ENCODE results near the gene TBCD. TPM values are rescaled to one million over a fixed set of nuclear protein-coding genes. Genes with fewer than 3 reads are reported as not detected.
A peak's percentile ranks its signal among the peaks of the same experiment; 100 is the strongest.
"Not testable (repeated sequence)": the region's sequence is repeated elsewhere in the genome, so short reads cannot be mapped to it uniquely, and the experiment has no call there.

Gene TBCD
- total RNA-seq, 1 donor from 2014 or later: 59.8 TPM

GRCh38 chr17:82765371-82765770 is 13.5 kb downstream of the TBCD start:
- no peaks in the 10 kb centered on the region for H3K9me3 Mint-ChIP-seq (ENCODE audit: low read depth)
- no peaks in the 10 kb centered on the region for H3K4me1 Mint-ChIP-seq (ENCODE audit: low read depth)
- peaks cover 28% of the 10 kb centered on the region for H3K36me3 Mint-ChIP-seq (ENCODE audit: low read depth)
- DNase-seq (ENCODE audit: low spot score): peak; percentile 40
- no peak for TF ChIP-seq CTCF (IDR thresholded peaks at IDR 0.05)
- H3K4me3 Mint-ChIP-seq (ENCODE audit: unreplicated experiment): no peak overlapping the region
- no peak overlapping the region for H3K27ac Mint-ChIP-seq (ENCODE audit: unreplicated experiment)
- H3K27me3 Mint-ChIP-seq (ENCODE audit: low read depth): no peaks in the 10 kb centered on the region

DNA sequence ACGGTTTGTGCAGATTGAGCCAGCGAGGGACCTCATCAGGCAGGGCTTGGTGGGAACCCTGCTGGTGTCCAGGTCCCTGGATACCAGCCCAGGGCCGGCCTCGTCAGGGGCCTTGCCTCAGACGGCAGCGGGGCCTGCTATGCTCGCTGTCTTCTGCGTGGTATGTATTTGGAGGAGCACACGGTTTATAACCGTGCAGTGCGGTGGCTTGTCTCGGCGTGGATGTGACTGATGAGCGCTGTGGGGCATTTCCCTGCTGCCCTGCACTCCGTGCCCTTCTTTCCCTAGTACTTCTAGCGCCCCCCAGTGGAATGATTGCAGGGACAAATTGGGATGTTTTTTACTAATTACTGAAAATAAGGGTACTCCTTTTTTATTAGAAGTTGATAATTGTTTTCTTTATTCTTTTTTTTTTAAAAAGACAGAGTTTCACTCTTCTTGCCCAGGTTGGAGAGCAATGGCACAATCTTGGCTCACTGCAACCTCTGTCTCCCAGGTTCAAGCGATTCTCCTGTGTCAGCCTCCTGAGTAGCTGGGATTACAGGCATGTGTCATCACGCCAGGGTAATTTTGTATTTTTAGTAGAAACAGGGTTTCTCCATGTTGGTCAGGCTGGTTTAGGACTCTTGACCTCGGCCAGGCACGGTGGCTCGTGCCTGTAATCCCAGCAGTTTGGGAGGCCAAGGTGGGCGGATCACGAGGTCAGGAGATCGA is 15.3 kb downstream of the TBCD start:
- Mint-ChIP-seq H3K36me3 (ENCODE audit: low read depth) (peaks cover 25% of the 10 kb centered on the region), H3K4me3 (ENCODE audit: unreplicated experiment) (no peak overlapping the region), H3K9me3 (ENCODE audit: low read depth) (no peaks in the 10 kb centered on the region), H3K27me3 (ENCODE audit: low read depth) (no peaks in the 10 kb centered on the region), H3K27ac (ENCODE audit: unreplicated experiment) (no peak overlapping the region), H3K4me1 (ENCODE audit: low read depth) (peaks cover 3% of the 10 kb centered on the region)
- DNase-seq (ENCODE audit: low spot score): no peak
- peak; percentile 82 for TF ChIP-seq CTCF (IDR thresholded peaks at IDR 0.05)

DNA sequence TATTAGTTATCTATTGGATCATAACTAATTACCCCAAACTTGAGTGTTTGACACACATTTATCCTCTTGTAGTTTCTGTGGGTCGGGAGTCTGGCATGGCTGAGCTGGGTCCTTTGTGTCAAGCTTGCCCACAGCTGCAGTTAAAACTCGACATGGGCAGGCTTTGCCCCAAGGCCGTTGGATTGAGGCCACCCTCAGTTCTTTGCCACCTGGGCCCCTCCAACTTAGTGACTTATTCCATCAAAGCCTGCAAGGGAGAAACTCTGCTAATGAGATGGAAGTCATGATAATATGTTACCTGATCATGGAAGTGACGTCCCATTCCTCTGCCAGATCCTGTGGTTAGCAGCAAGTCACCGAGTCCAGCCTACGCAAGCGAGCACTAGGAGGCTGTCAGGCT is 17.2 kb downstream of the TBCD start:
- H3K9me3 Mint-ChIP-seq (ENCODE audit: low read depth): no peaks in the 10 kb centered on the region
- TF ChIP-seq CTCF (IDR thresholded peaks at IDR 0.05): no peak
- no peaks in the 10 kb centered on the region for H3K27me3 Mint-ChIP-seq (ENCODE audit: low read depth)
- H3K4me3 Mint-ChIP-seq (ENCODE audit: unreplicated experiment): no peak overlapping the region
- H3K4me1 Mint-ChIP-seq (ENCODE audit: low read depth): peaks cover 3% of the 10 kb centered on the region
- H3K27ac Mint-ChIP-seq (ENCODE audit: unreplicated experiment): no peak overlapping the region
- no peak for DNase-seq (ENCODE audit: low spot score)
- peaks cover 25% of the 10 kb centered on the region for H3K36me3 Mint-ChIP-seq (ENCODE audit: low read depth)

DNA sequence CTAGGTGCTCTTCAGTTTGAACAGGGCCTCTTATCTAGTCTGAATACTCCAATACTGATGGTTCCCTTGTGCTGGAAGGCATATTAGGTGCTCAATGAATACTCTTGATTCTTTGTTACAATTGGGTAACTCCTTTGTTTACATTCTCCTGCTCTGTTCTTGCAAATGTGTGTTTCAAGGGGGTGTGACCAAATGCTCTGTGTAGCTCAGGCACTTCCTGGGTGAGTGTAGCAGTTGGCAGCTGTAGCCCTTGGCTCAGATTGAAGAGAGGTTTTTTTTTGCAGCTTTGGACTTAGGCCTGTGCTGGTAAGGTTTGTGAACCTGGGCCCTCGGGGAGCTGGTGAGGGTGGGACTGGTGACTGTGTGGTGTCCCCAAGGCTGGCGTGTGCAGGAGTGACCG is 20.2 kb downstream of the TBCD start:
- no peak overlapping the region for H3K4me3 Mint-ChIP-seq (ENCODE audit: unreplicated experiment)
- no peaks in the 10 kb centered on the region for H3K9me3 Mint-ChIP-seq (ENCODE audit: low read depth)
- peaks cover 19% of the 10 kb centered on the region for H3K36me3 Mint-ChIP-seq (ENCODE audit: low read depth)
- no peak overlapping the region for H3K27ac Mint-ChIP-seq (ENCODE audit: unreplicated experiment)
- DNase-seq (ENCODE audit: low spot score): no peak
- no peak for TF ChIP-seq CTCF (IDR thresholded peaks at IDR 0.05)
- peaks cover 6% of the 10 kb centered on the region for H3K4me1 Mint-ChIP-seq (ENCODE audit: low read depth)
- H3K27me3 Mint-ChIP-seq (ENCODE audit: low read depth): no peaks in the 10 kb centered on the region

GRCh38 chr17:82774456-82774855 is 22.6 kb downstream of the TBCD start:
- not testable (repeated sequence) for H3K9me3 Mint-ChIP-seq (ENCODE audit: low read depth); DNase-seq (ENCODE audit: low spot score); H3K27me3 Mint-ChIP-seq (ENCODE audit: low read depth); H3K36me3 Mint-ChIP-seq (ENCODE audit: low read depth); H3K27ac Mint-ChIP-seq (ENCODE audit: unreplicated experiment); H3K4me3 Mint-ChIP-seq (ENCODE audit: unreplicated experiment); H3K4me1 Mint-ChIP-seq (ENCODE audit: low read depth)
